Endothelial cell (in vitro differentiated cells): ENCODE measurements around the gene RPLP1. TPM values are rescaled to one million over a fixed set of nuclear protein-coding genes. Genes with fewer than 3 reads are reported as not detected.

Experiments
- DNase-seq: peaks from one replicate; pipeline ENCODE4 v3.0.0; 2021; ENCODE audit warnings: low spot score
- H3K27ac Mint-ChIP-seq: one replicate; pipeline ENCODE4 v1.8.0; 2021; ENCODE audit warnings: mixed read lengths, inconsistent platforms; ENCODE audit not compliant: unreplicated experiment
- H3K27me3 Mint-ChIP-seq: one replicate; pipeline ENCODE4 v1.8.0; 2021; ENCODE audit warnings: mild to moderate bottlenecking, moderate library complexity, mixed read lengths, inconsistent platforms; ENCODE audit not compliant: unreplicated experiment
- H3K36me3 Mint-ChIP-seq: one replicate; pipeline ENCODE4 v1.8.0; 2021; ENCODE audit warnings: mild to moderate bottlenecking, low read depth, mixed read lengths, inconsistent platforms; ENCODE audit not compliant: unreplicated experiment
- H3K4me1 Mint-ChIP-seq: one replicate; pipeline ENCODE4 v1.8.0; 2021; ENCODE audit warnings: mild to moderate bottlenecking, mixed read lengths, inconsistent platforms; ENCODE audit not compliant: unreplicated experiment
- H3K4me3 Mint-ChIP-seq: one replicate; pipeline ENCODE4 v1.8.0; 2021; ENCODE audit warnings: mild to moderate bottlenecking, mixed read lengths, inconsistent platforms; ENCODE audit not compliant: unreplicated experiment
- H3K9me3 Mint-ChIP-seq: one replicate; pipeline ENCODE4 v1.8.0; 2021; ENCODE audit warnings: mixed read lengths, inconsistent platforms; ENCODE audit not compliant: unreplicated experiment
- total RNA-seq: library from RNA; stranded (reverse); fragmentation: NEBNext Ultra II Directional; extraction: Animal tissue kit (Norgen Biotek cat#: 25700); gene quantifications from one replicate; pipeline ENCODE4 v1.2.1, GENCODE V29; 2021; ENCODE audit not compliant: unreplicated experiment
- TF ChIP-seq, protein P1 (sequence below): fragments of 200-600 bp; sonication (generic); IDR thresholded peaks from one replicate; pipeline ENCODE4 v1.5.0; 2021; ENCODE audit warnings: antibody characterized with exemption; ENCODE audit not compliant: unreplicated experiment

RPLP1 gene
- total RNA-seq, 1 donor from 2014 or later: 1,903 TPM

DNA sequence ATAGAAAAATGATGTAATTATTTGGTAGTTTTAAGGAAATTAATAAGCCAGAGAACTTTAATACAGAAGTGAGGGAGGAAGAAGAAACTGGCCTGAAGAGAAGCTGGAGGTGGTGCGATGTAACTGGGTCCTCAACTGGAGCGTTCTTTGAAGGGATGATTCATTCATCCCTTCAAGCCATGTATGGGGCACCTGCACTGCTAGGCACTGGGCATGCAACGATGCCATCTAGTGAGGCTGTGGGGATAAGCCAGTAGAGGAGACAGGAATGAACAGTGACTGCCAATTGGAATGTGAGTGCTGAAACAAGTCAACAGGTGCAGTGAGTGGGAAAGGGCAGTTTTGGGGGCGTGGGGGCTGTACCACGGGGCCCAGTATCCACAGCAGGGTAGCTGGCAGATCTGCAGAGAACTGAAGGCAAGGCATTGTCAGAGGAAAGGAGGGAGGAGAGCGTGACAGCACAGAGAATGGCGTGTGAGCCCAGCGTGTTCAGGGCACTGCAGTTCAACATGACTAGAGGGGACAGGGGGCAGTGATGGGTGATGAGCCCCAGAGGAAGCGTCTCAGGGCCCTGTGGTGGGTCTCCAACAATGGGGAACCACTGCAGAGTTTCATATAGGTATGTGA, 42.3 kb upstream of the RPLP1 start:
- Mint-ChIP-seq H3K4me1 (peaks cover 2% of the 10 kb centered on the region), H3K9me3 (no peaks in the 10 kb centered on the region), H3K36me3 (peaks cover 4% of the 10 kb centered on the region), H3K27ac (no peak overlapping the region), H3K27me3 (no peaks in the 10 kb centered on the region), H3K4me3 (no peak overlapping the region)
- TF ChIP-seq, protein P1, sequence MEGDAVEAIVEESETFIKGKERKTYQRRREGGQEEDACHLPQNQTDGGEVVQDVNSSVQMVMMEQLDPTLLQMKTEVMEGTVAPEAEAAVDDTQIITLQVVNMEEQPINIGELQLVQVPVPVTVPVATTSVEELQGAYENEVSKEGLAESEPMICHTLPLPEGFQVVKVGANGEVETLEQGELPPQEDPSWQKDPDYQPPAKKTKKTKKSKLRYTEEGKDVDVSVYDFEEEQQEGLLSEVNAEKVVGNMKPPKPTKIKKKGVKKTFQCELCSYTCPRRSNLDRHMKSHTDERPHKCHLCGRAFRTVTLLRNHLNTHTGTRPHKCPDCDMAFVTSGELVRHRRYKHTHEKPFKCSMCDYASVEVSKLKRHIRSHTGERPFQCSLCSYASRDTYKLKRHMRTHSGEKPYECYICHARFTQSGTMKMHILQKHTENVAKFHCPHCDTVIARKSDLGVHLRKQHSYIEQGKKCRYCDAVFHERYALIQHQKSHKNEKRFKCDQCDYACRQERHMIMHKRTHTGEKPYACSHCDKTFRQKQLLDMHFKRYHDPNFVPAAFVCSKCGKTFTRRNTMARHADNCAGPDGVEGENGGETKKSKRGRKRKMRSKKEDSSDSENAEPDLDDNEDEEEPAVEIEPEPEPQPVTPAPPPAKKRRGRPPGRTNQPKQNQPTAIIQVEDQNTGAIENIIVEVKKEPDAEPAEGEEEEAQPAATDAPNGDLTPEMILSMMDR: no peak
- no peak for DNase-seq

DNA sequence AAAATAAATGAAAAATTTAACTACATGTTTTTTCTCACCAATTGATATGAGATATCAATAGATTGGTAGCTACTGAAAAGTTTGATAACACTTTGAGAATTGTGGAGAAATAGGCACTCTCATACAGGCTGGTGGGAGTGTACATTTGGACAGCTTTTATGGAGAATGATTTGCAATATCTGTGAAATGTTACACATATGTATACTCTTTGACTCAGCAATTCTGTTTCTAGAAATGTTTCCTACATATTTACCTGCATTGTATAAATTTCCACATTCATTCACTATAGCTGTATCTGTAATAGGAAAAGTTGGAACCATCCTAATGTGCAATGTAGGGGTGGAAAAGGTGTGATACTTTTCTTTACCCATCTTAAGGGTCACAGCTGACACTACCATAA, 40.3 kb upstream of the RPLP1 start:
- H3K27me3 Mint-ChIP-seq: no peaks in the 10 kb centered on the region
- DNase-seq: no peak
- H3K36me3 Mint-ChIP-seq: peaks cover 4% of the 10 kb centered on the region
- H3K27ac Mint-ChIP-seq: no peak overlapping the region
- no peak overlapping the region for H3K4me3 Mint-ChIP-seq
- H3K4me1 Mint-ChIP-seq: peaks cover 2% of the 10 kb centered on the region
- TF ChIP-seq, protein P1: no peak
- no peaks in the 10 kb centered on the region for H3K9me3 Mint-ChIP-seq

DNA sequence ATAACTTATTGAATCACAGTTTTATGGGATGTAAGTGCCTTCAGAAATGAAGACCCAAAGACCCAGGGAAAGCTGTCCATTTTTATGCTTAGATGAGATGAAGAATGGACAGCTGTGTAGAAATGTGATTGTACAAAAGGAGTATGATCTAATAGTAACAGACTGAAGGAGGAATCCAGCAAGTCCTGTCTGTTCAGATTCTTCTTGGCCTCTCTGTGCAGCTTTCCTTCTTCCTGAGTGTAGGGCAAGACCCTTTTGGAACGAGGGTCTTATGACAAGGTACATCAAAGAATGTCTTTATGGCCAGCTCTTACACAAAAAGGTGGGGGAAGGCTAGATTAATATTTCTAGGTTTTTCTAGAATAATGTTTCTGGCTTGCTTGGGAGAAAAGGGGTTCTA, 39.9 kb upstream of the RPLP1 start:
- H3K9me3 Mint-ChIP-seq: no peaks in the 10 kb centered on the region
- peaks cover 4% of the 10 kb centered on the region for H3K36me3 Mint-ChIP-seq
- H3K4me1 Mint-ChIP-seq: peaks cover 2% of the 10 kb centered on the region
- TF ChIP-seq, protein P1: no peak
- no peak overlapping the region for H3K4me3 Mint-ChIP-seq
- DNase-seq: no peak
- no peaks in the 10 kb centered on the region for H3K27me3 Mint-ChIP-seq
- H3K27ac Mint-ChIP-seq: no peak overlapping the region

DNA sequence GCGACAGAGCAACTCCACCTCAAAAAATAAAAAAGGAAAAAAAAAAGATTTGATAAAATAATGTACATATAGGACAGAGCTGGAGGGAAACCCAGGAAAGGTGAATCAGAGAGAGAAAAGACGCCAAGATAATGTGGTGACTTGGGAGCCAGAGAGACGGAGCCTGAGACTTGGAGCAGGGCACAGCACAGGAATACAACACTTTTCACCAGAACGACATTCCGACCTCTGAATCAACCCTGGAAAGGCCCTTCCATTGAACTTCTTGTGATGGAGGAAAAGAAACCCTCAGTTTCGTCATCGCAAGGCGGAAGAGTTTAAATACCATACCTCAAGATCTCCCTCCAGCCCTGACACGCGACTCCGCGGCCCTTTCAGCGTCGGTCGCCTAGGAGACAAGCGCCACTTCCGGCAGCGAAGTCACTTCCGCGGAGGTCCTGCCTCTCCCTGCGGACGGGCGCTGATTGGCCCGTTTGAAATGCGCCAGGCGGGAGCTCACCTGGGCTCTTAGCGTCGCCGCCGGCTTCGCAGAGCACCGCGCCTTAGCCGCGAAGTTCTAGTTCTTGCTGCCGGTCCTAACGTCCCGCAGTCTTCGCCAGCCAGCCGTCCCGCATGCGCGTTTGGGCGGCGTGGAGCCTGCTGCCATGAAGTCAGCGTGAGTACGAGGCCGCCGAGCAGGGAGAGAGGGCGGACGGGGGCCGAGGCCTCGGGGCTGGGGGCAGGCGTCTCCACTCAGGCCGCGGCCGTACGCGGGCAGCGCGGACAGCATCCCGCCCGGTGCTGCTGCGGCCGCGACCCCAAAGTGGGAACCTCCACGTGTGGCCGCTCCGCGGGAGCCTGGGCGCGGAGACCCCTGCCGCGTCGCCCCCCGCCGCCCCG, 38.6 kb upstream of the RPLP1 start, which contains the start of gene KIF23:
Gene KIF23 (plus strand): TSS at position 528 of the 879 bp plus-strand sequence. CDS start 117 bp downstream, at position 645.
- peaks cover 4% of the 10 kb centered on the region for H3K36me3 Mint-ChIP-seq
- TF ChIP-seq, protein P1: no peak

More for the DNA sequence above, 38.6 kb upstream of the RPLP1 start, which contains the start of gene KIF23:
- Mint-ChIP-seq H3K27ac (no peak within 1 kb of the TSS), H3K27me3 (no peaks in the 10 kb centered on the region), H3K4me3 (peak within 1 kb of the TSS; percentile 90), H3K9me3 (no peaks in the 10 kb centered on the region), H3K4me1 (peaks cover 2% of the 10 kb centered on the region)
- peak; percentile 80 for DNase-seq
